ENCODE measurements around the gene CYP4A11.
"Not testable (repeated sequence)": the region's sequence is repeated elsewhere in the genome, so short reads cannot be mapped to it uniquely, and the experiment has no call there.

The CYP4A11 gene

DNA sequence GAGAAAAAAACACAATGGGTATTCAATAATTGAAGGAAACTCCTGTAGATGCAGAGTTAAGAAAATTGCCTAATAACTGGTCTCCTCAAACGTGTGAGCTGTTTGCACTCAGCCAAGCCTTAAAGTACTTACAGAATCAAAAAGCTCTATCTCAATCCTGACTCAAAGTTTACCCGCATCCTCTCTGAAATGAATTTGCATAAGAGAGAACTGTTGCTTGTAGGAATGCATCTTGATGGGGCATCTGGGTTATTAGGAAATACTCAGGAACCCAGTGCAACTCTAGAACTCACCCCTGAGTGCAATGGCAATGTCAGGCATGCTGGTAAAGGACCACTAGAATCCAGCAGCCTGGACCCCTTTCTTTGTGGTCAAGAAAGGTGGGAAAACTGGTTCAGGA lies 12.6 kb upstream of the CYP4A11 start:
- not testable (repeated sequence) for H3K27ac ChIP-seq (ENCODE audit: insufficient read depth, low read length, poor library complexity, severe bottlenecking); H3K36me3 ChIP-seq (ENCODE audit: control insufficient read depth, insufficient read depth, low read length); DNase-seq; H3K27me3 ChIP-seq (replicated peaks; ENCODE audit: control insufficient read depth, insufficient read depth, low read length, poor library complexity, severe bottlenecking); H3K9me3 ChIP-seq (ENCODE audit: control insufficient read depth, low read length); H3K4me3 ChIP-seq (ENCODE audit: insufficient read depth, low read depth, low read length, poor library complexity, severe bottlenecking); H3K4me1 ChIP-seq (ENCODE audit: control insufficient read depth, insufficient read depth, low read length, poor library complexity, severe bottlenecking)

GRCh38 chr1:46949417-46949666 lies 8.1 kb upstream of the CYP4A11 start:
- DNase-seq; H3K27me3 ChIP-seq (replicated peaks; ENCODE audit: control insufficient read depth, insufficient read depth, low read length, poor library complexity, severe bottlenecking); H3K9me3 ChIP-seq (ENCODE audit: control insufficient read depth, low read length): not testable (repeated sequence)

GRCh38 chr1:46948629-46949416 lies 7.5 kb upstream of the CYP4A11 start:
- Histone ChIP-seq H3K27me3 (replicated peaks; ENCODE audit: control insufficient read depth, insufficient read depth, low read length, poor library complexity, severe bottlenecking) (no peaks in the 10 kb centered on the region), H3K27ac (ENCODE audit: insufficient read depth, low read length, poor library complexity, severe bottlenecking) (no peak overlapping the region), H3K4me1 (ENCODE audit: control insufficient read depth, insufficient read depth, low read length, poor library complexity, severe bottlenecking) (no peaks in the 10 kb centered on the region), H3K36me3 (ENCODE audit: control insufficient read depth, insufficient read depth, low read length) (no peaks in the 10 kb centered on the region), H3K9me3 (ENCODE audit: control insufficient read depth, low read length) (no peaks in the 10 kb centered on the region), H3K4me3 (ENCODE audit: insufficient read depth, low read depth, low read length, poor library complexity, severe bottlenecking) (no peak overlapping the region)
- no peak for DNase-seq

More at GRCh38 chr1:46949417-46949666, 8.1 kb upstream of the CYP4A11 start:
- H3K4me1 ChIP-seq (ENCODE audit: control insufficient read depth, insufficient read depth, low read length, poor library complexity, severe bottlenecking); H3K36me3 ChIP-seq (ENCODE audit: control insufficient read depth, insufficient read depth, low read length); H3K4me3 ChIP-seq (ENCODE audit: insufficient read depth, low read depth, low read length, poor library complexity, severe bottlenecking); H3K27ac ChIP-seq (ENCODE audit: insufficient read depth, low read length, poor library complexity, severe bottlenecking): not testable (repeated sequence)

DNA sequence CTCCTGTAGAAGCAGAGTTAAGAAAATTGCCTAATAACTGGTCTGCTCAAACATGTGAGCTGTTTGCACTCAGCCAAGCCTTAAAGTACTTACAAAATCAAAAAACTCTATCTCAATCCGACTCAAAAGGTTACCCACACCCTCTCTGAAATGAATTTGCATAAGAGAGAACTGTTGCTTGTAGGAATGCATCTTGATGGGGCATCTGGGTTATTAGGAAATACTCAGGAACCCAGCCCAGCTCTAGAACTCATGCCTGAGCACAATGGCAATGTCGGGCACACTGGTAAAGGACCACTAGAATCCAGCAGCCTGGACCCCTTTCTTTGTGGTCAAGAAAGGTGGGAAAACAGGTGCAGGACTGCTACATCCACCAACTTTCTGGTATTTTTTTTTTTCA lies 6.4 kb upstream of the CYP4A11 start:
- not testable (repeated sequence) for H3K4me3 ChIP-seq (ENCODE audit: insufficient read depth, low read depth, low read length, poor library complexity, severe bottlenecking); H3K27ac ChIP-seq (ENCODE audit: insufficient read depth, low read length, poor library complexity, severe bottlenecking); DNase-seq; H3K4me1 ChIP-seq (ENCODE audit: control insufficient read depth, insufficient read depth, low read length, poor library complexity, severe bottlenecking); H3K36me3 ChIP-seq (ENCODE audit: control insufficient read depth, insufficient read depth, low read length); H3K9me3 ChIP-seq (ENCODE audit: control insufficient read depth, low read length); H3K27me3 ChIP-seq (replicated peaks; ENCODE audit: control insufficient read depth, insufficient read depth, low read length, poor library complexity, severe bottlenecking)

DNA sequence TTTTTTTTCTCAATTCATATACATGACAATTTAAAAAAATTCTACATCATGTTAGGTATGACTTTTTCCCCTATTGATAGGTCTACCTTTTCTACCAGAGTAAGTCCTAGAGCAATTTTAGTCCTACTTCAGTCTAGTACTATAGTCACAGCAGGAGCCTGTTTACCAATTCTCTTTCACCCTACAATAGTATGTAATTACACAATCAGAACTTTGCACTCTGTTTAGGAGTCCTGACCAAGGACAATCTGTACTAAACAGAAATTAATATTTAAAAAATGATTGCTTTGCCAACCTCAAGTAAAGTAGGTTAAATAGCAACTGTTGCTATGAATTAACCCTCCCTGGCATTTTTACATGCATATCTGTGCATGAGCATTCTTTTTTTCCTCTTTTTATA lies 810 bp upstream of the CYP4A11 start:
- DNase-seq: no peak
- no peaks in the 10 kb centered on the region for H3K4me1 ChIP-seq (ENCODE audit: control insufficient read depth, insufficient read depth, low read length, poor library complexity, severe bottlenecking)
- no peaks in the 10 kb centered on the region for H3K36me3 ChIP-seq (ENCODE audit: control insufficient read depth, insufficient read depth, low read length)
- H3K27me3 ChIP-seq (replicated peaks; ENCODE audit: control insufficient read depth, insufficient read depth, low read length, poor library complexity, severe bottlenecking): no peaks in the 10 kb centered on the region
- H3K4me3 ChIP-seq (ENCODE audit: insufficient read depth, low read depth, low read length, poor library complexity, severe bottlenecking): no peak overlapping the region
- H3K9me3 ChIP-seq (ENCODE audit: control insufficient read depth, low read length): no peaks in the 10 kb centered on the region
- no peak overlapping the region for H3K27ac ChIP-seq (ENCODE audit: insufficient read depth, low read length, poor library complexity, severe bottlenecking)

DNA sequence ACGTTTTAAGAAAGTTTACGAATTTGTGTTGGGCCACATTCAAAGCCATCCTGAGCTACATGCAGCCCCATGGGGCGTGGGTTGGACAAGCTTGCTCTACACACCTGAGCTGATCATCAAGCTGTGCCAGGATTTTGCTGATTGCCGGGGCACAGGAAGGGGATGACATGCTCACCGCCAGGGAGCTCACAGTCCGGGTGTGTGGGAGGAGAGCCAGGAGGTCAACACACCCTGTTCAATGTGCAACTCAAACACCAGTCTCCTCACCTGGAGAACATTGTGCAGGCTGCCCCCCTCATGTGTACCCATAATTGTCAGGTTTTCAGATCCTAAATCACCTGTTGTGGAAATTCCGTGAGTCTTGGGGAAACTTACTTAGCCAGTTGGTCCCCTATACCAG lies 969 bp downstream of the CYP4A11 start:
- H3K4me3 ChIP-seq (ENCODE audit: insufficient read depth, low read depth, low read length, poor library complexity, severe bottlenecking): no peak overlapping the region
- H3K4me1 ChIP-seq (ENCODE audit: control insufficient read depth, insufficient read depth, low read length, poor library complexity, severe bottlenecking): no peaks in the 10 kb centered on the region
- no peak for DNase-seq
- H3K36me3 ChIP-seq (ENCODE audit: control insufficient read depth, insufficient read depth, low read length): no peaks in the 10 kb centered on the region
- no peak overlapping the region for H3K27ac ChIP-seq (ENCODE audit: insufficient read depth, low read length, poor library complexity, severe bottlenecking)
- H3K9me3 ChIP-seq (ENCODE audit: control insufficient read depth, low read length): no peaks in the 10 kb centered on the region
- H3K27me3 ChIP-seq (replicated peaks; ENCODE audit: control insufficient read depth, insufficient read depth, low read length, poor library complexity, severe bottlenecking): no peaks in the 10 kb centered on the region

DNA sequence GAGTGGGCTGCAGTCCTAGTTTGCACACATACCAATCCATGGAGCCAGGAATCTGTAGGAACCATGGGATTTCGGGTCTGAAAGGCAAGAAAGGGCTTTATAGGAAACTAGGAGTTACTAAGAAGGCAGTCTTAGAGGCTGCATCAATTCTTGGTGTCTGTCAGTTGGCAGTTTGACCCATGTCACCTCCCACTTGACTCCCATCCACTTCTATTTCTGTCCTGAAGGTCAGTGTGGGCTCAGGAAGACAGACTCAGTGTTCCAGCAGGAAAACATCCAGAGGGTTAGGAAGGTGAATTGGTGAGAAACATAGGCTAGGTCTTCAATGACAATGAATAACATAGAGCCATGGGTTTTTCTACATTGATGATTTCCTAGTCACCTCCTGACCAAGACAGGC lies 4.0 kb downstream of the CYP4A11 start:
- Histone ChIP-seq H3K27ac (ENCODE audit: insufficient read depth, low read length, poor library complexity, severe bottlenecking) (no peak overlapping the region), H3K4me1 (ENCODE audit: control insufficient read depth, insufficient read depth, low read length, poor library complexity, severe bottlenecking) (no peaks in the 10 kb centered on the region), H3K9me3 (ENCODE audit: control insufficient read depth, low read length) (no peaks in the 10 kb centered on the region), H3K4me3 (ENCODE audit: insufficient read depth, low read depth, low read length, poor library complexity, severe bottlenecking) (no peak overlapping the region), H3K27me3 (replicated peaks; ENCODE audit: control insufficient read depth, insufficient read depth, low read length, poor library complexity, severe bottlenecking) (no peaks in the 10 kb centered on the region), H3K36me3 (ENCODE audit: control insufficient read depth, insufficient read depth, low read length) (no peaks in the 10 kb centered on the region)
- DNase-seq: no peak

- no peaks in the 10 kb centered on the region for H3K9me3 ChIP-seq (ENCODE audit: control insufficient read depth, low read length)
- H3K36me3 ChIP-seq (ENCODE audit: control insufficient read depth, insufficient read depth, low read length): no peaks in the 10 kb centered on the region
- no peak overlapping the region for H3K4me3 ChIP-seq (ENCODE audit: insufficient read depth, low read depth, low read length, poor library complexity, severe bottlenecking)
- H3K4me1 ChIP-seq (ENCODE audit: control insufficient read depth, insufficient read depth, low read length, poor library complexity, severe bottlenecking): no peaks in the 10 kb centered on the region
- H3K27me3 ChIP-seq (replicated peaks; ENCODE audit: control insufficient read depth, insufficient read depth, low read length, poor library complexity, severe bottlenecking): no peaks in the 10 kb centered on the region
- no peak overlapping the region for H3K27ac ChIP-seq (ENCODE audit: insufficient read depth, low read length, poor library complexity, severe bottlenecking)
- no peak for DNase-seq
Observed at GRCh38 chr1:46936788-46937187, 4.5 kb downstream of the CYP4A11 start.

DNA sequence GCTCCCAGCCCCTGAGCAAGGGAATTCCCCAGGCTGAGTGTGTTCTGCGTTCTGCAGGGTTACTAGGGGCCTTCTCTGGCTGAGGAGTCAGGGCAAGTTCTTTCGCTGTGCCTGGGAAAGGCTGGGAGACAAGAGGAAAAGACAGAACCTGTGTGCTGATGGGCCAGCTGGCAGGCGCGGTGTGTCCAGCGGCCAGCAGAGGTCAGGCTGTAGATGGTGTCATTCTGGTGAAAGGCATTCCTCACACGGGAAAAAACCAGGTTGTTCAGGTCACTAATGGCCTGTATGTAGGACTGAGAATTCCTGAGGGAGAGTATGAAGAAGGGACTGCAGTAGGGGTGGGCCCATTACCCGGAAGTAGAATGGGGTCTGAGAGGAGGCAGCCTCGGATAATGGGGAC lies 6.4 kb downstream of the CYP4A11 start:
- H3K27me3 ChIP-seq (replicated peaks; ENCODE audit: control insufficient read depth, insufficient read depth, low read length, poor library complexity, severe bottlenecking); DNase-seq; H3K9me3 ChIP-seq (ENCODE audit: control insufficient read depth, low read length); H3K27ac ChIP-seq (ENCODE audit: insufficient read depth, low read length, poor library complexity, severe bottlenecking); H3K4me3 ChIP-seq (ENCODE audit: insufficient read depth, low read depth, low read length, poor library complexity, severe bottlenecking); H3K36me3 ChIP-seq (ENCODE audit: control insufficient read depth, insufficient read depth, low read length); H3K4me1 ChIP-seq (ENCODE audit: control insufficient read depth, insufficient read depth, low read length, poor library complexity, severe bottlenecking): not testable (repeated sequence)

GRCh38 chr1:46932020-46932419 lies 9.3 kb downstream of the CYP4A11 start:
- H3K9me3 ChIP-seq (ENCODE audit: control insufficient read depth, low read length); H3K4me3 ChIP-seq (ENCODE audit: insufficient read depth, low read depth, low read length, poor library complexity, severe bottlenecking); H3K27ac ChIP-seq (ENCODE audit: insufficient read depth, low read length, poor library complexity, severe bottlenecking); DNase-seq; H3K36me3 ChIP-seq (ENCODE audit: control insufficient read depth, insufficient read depth, low read length); H3K4me1 ChIP-seq (ENCODE audit: control insufficient read depth, insufficient read depth, low read length, poor library complexity, severe bottlenecking); H3K27me3 ChIP-seq (replicated peaks; ENCODE audit: control insufficient read depth, insufficient read depth, low read length, poor library complexity, severe bottlenecking): not testable (repeated sequence)

All from effector memory CD4-positive, alpha-beta T cell (primary cell).